Heart left ventricle (tissue), 16 donors: ENCODE data around the gene DAGLA. TPM values are rescaled to one million over a fixed set of nuclear protein-coding genes. Genes with fewer than 3 reads are reported as not detected.
A peak's percentile ranks its signal among the peaks of the same experiment; 100 is the strongest.

ENCODE experiments used
- ATAC-seq, 4 donors: fragments of 200-7000 bp; cut with Tn5 transposase; one replicate each; pipeline ENCODE4 v1.9.1; 2020 to 2022; ENCODE audit warnings: moderate library complexity in 4 of 4, mild to moderate bottlenecking in 3 of 4, moderate number of reproducible peaks in 1 of 4
- DNase-seq, 5 donors: peaks; one replicate each; pipeline ENCODE4 v3.0.0-alpha.2; 2020
- H3K27ac ChIP-seq, 12 donors: fragments of 200-600 bp; sonication (generic) in 4 of 12; one replicate each; pipeline versions ENCODE4 v1.5.0 to v1.8.0; 2016 to 2022; ENCODE audit warnings: mild to moderate bottlenecking in 2 of 12
- H3K27me3 ChIP-seq, 9 donors: fragments of 200-600 bp; sonication (generic) in 2 of 9; one replicate each; pipeline versions ENCODE4 v1.5.1 to v1.8.0; 2016 to 2022; ENCODE audit warnings: mild to moderate bottlenecking in 3 of 9
- H3K36me3 ChIP-seq, 9 donors: fragments of 200-600 bp; sonication (generic) in 2 of 9; one replicate each; pipeline versions ENCODE4 v1.5.0 to v1.8.0; 2018 to 2022; ENCODE audit warnings: mild to moderate bottlenecking in 2 of 9
- H3K4me1 ChIP-seq, 12 donors: fragments of 200-600 bp; sonication (generic) in 4 of 12; one replicate each; pipeline versions ENCODE4 v1.5.0 to v1.8.0; 2016 to 2022; ENCODE audit warnings: mild to moderate bottlenecking in 3 of 12
- H3K4me3 ChIP-seq, 12 donors: fragments of 200-600 bp; sonication (generic) in 4 of 12; one replicate each; pipeline versions ENCODE4 v1.5.0 to v1.8.0; 2017 to 2022; ENCODE audit warnings: mild to moderate bottlenecking in 9 of 12, moderate library complexity in 4 of 12
- H3K9me3 ChIP-seq, 12 donors: fragments of 200-600 bp; sonication (generic) in 4 of 12; one replicate each; pipeline versions ENCODE4 v1.5.0 to v1.8.0; 2016 to 2022; ENCODE audit warnings: mild to moderate bottlenecking in 1 of 12
- POLR2A ChIP-seq, 2 donors: fragments of 450-650 bp; IDR thresholded peaks; one replicate each; pipeline ENCODE4 v1.6.1; 2017; ENCODE audit warnings: antibody characterized with exemption in 2 of 2, mild to moderate bottlenecking in 2 of 2, moderate library complexity in 2 of 2
- WGBS, 4 donors: extraction: QIAGEN DNeasy Blood & Tissue Kit in 2 of 4; methylation state at CpG; one replicate each; pipeline versions ENCODE4 v1.1.5 to v1.1.7; 2013 to 2018; 5-methylcytosine and 5-hydroxymethylcytosine counted together
- intact Hi-C, 10 donors: fragments of 100-400 bp; cut with DNase I; formaldehyde crosslinking; loops; one replicate each; pipeline versions ENCODE4 v1.11.1 to v1.14.2; 2022
- polyA plus RNA-seq, 2 donors: library from polyadenylated mRNA; stranded (reverse); fragments of 200-250 nt; gene quantifications; one replicate each; pipeline ENCODE4 v1.2.3, GENCODE V29; 2013
- total RNA-seq, 9 donors: library from RNA; depleted of rRNA in 2 of 9; stranded (reverse); fragments of >200 nt in 2 of 9; fragmentation: NEBNext Ultra II Directional in 3 of 9; extraction: Animal tissue kit (Norgen Biotek cat#: 25700) in 3 of 9; gene quantifications; one replicate each; pipeline versions ENCODE4 v1.1.0 to v1.2.4, GENCODE V29; 2016 to 2023
- TF ChIP-seq, protein P1 (sequence below), 12 donors: fragments of 200-600 bp; sonication (generic) in 4 of 12; IDR thresholded peaks; one replicate each; pipeline versions ENCODE4 v1.5.0 to v1.8.0; 2018 to 2022; ENCODE audit warnings: antibody characterized with exemption in 12 of 12, mild to moderate bottlenecking in 5 of 12
- donor health status: ischemic (EF 13 %, LVEDD 7.1; RV severe dilation, severe dysfunction).
- donor health status: healthy with polysubstance abuse.
- donor health status: DM: no; HTN: yes; CAD: no.
- donor health status: DM: no; HTN: no; CAD: no.
- donor health status: ischemic (EF 25% LVEDD 6.9; RV normal size, moderate dysfunction).
- donor health status: ischemic (EF 25% LVEDD 5.7; RV mildly dilated, moderate dysfunction).
- donor health status: healthy.
- donor health status: DM: yes; HTN: yes; CAD: no.
- donor health status: ischemic (EF 35%, LVEDD 5.7; RV mildly dilated, moderate dysfunction).
- donor health status: nonischemic (EF 11% LVEDD 7.7; RV severe dilation, severe dysfunction).
- donor health status: DM: yes; HTN: yes; CAD: no.
- donor health status: PGD.
- donor health status: ischemic (EF 29% LVEDD 5.4; RV normal size, mild dysfunction).
- donor health status: nonischemic (EF 23%, LVEDD 6.1; RV moderate dilation, normal function).

DAGLA gene
- total and polyA plus RNA-seq, 11 donors = 2.2 to 5.6 (median 3.3) TPM

DNA sequence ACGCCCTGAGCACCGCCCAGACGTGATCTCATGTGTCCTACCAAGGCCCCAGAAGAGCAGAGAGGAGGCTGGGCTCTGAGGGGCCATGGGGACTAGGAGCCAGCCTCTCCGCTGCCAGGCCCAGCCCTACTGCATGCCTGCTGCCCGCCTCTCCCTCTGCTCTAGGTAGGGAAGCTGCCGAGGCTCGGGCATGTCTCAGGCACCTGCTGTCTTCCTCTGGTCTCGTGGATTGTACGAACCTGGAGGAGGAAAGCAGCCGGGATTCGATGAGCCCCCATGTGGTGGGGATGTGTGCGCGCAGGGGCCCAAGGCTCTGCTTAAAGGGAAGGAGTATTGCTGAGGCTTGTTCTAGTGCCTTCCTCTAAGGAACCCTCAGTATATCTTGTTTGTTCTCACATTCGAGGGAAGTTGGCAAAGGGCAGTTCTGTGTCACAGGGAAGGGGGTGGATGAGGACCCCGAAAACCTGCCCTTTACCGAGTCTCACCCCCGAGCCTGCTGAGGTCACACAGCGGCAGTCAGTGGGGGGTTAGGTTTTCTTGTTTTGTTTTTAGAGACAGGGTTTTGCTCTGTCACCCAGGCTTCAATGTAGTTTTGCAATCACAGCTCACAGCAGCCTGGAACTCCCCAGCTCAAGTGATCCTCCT lies 21.2 kb downstream of the DAGLA start:
- no peak overlapping the region for H3K4me3 ChIP-seq
- H3K27me3 ChIP-seq = no peaks in the 10 kb centered on the region
- H3K36me3 ChIP-seq = no peaks in the 10 kb centered on the region
- TF ChIP-seq POLR2A (IDR thresholded peaks at IDR 0.05) = no peak
- TF ChIP-seq, protein P1, sequence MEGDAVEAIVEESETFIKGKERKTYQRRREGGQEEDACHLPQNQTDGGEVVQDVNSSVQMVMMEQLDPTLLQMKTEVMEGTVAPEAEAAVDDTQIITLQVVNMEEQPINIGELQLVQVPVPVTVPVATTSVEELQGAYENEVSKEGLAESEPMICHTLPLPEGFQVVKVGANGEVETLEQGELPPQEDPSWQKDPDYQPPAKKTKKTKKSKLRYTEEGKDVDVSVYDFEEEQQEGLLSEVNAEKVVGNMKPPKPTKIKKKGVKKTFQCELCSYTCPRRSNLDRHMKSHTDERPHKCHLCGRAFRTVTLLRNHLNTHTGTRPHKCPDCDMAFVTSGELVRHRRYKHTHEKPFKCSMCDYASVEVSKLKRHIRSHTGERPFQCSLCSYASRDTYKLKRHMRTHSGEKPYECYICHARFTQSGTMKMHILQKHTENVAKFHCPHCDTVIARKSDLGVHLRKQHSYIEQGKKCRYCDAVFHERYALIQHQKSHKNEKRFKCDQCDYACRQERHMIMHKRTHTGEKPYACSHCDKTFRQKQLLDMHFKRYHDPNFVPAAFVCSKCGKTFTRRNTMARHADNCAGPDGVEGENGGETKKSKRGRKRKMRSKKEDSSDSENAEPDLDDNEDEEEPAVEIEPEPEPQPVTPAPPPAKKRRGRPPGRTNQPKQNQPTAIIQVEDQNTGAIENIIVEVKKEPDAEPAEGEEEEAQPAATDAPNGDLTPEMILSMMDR (IDR thresholded peaks at IDR 0.05) = peak in 6 of 12 donors; percentile 13 to 40 (median 29)
- WGBS, 4 donors = 59 to 68% (median 63%) methylated on average over 14 to 18 of the region's 18 CpGs
- peak in 2 of 4 donors; percentile 4 to 26 for ATAC-seq
- peak overlapping the region in 7 of 12 donors; percentile 26 to 86 (median 57) for H3K27ac ChIP-seq
- H3K4me1 ChIP-seq = peaks cover 4 to 66% (median 49%) of the 10 kb centered on the region in 12 donors
- no peak for DNase-seq
- intact Hi-C loops = no loop called here
- H3K9me3 ChIP-seq = no peaks in the 10 kb centered on the region

DNA sequence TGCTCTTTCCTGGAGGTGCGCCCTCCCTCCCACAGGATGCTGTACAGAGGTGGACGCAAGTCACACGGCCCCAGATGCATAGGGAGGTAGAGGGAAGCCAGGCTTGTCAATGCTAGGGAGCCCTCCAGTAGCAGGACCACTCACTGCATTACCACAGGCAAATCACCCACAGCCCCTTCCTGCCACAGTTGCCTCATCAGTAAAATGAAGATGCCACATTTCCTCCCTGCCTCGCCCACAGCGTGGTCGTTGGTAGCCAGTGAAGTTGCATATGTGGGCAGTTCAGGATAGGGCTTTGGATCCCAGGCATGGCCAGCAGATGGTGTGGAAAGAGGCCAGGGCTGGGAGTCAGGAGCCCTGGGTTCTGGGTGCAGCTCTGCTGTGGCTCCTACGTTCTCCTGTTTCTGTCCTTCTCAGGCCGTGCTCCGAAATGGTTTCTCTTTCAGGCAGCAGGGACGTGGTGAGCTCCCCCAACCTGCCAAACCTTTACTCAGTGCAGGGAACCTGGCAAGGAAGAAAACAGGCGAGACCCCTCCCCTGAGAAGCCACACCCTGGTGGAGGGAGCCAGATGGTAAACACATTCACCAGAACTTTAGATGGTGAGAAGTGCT lies 22.6 kb downstream of the DAGLA start:
- ATAC-seq (no peak), DNase-seq (no peak)
- TF ChIP-seq POLR2A (IDR thresholded peaks at IDR 0.05) = no peak
- TF ChIP-seq, protein P1 (IDR thresholded peaks at IDR 0.05) = no peak
- Histone ChIP-seq H3K27ac (no peak overlapping the region), H3K9me3 (no peaks in the 10 kb centered on the region), H3K4me3 (no peak overlapping the region), H3K4me1 (peaks cover 0 to 52% (median 42%) of the 10 kb centered on the region in 12 donors), H3K36me3 (no peaks in the 10 kb centered on the region), H3K27me3 (no peaks in the 10 kb centered on the region)
- intact Hi-C loops = no loop called here
- WGBS, 4 donors = 72 to 80% (median 75%) methylated on average over 11 of the region's 11 CpGs

DNA sequence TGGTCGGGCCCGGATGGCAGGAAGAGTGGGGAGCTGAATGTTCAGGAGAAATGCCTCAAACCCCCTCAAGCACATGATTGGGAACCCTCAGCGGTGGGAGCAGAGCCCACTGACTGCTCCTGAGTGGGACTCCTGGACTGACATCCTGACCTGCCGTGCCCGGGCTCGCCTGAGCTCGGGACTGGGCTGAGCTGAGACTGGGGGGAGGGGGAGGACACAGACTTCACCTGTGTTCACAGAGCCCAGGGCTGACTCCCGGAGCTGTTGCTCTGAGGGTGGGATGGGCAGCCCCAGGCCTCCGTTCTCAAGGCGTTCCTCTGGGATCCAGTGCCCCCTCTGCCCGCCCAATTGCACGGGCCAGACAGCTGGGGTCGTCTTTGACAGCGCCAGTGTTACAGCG lies 24.6 kb downstream of the DAGLA start:
- intact Hi-C loops = no loop called here
- no peaks in the 10 kb centered on the region for H3K27me3 ChIP-seq
- TF ChIP-seq POLR2A (IDR thresholded peaks at IDR 0.05) = no peak
- TF ChIP-seq, protein P1 (IDR thresholded peaks at IDR 0.05) = no peak
- ATAC-seq = no peak
- no peaks in the 10 kb centered on the region for H3K9me3 ChIP-seq
- WGBS, 4 donors = 86 to 92% (median 89%) methylated on average over 10 to 15 of the region's 15 CpGs
- H3K4me3 ChIP-seq = no peak overlapping the region
- H3K4me1 ChIP-seq = peaks cover 0 to 31% (median 21%) of the 10 kb centered on the region in 12 donors
- no peak for DNase-seq
- H3K36me3 ChIP-seq = no peaks in the 10 kb centered on the region
- no peak overlapping the region for H3K27ac ChIP-seq
